ENCODE results near the gene XXYLT1.
"Not testable (repeated sequence)": the region's sequence is repeated elsewhere in the genome, so short reads cannot be mapped to it uniquely, and the experiment has no call there.

XXYLT1 gene

DNA sequence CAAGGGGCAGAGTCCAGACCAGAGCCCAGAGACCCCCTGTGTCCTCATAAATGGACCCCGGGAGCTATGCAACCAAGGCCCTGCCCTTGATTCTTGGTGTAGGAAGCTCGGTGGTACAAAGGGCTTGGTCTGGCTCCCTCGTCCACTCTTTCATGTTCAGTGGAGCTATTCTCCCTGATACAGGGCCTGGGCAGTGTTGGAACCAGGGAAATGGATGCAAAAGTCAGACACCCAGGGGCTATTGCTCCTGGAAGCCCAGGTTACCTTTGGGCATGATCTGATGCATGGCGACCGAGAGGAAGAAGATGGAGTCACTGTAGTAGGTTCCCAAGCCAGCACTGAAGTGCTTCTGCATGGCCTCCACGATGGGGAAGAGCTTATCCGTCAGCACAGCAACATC is 44.5 kb downstream of the XXYLT1 start:
- no peak for DNase-seq

DNA sequence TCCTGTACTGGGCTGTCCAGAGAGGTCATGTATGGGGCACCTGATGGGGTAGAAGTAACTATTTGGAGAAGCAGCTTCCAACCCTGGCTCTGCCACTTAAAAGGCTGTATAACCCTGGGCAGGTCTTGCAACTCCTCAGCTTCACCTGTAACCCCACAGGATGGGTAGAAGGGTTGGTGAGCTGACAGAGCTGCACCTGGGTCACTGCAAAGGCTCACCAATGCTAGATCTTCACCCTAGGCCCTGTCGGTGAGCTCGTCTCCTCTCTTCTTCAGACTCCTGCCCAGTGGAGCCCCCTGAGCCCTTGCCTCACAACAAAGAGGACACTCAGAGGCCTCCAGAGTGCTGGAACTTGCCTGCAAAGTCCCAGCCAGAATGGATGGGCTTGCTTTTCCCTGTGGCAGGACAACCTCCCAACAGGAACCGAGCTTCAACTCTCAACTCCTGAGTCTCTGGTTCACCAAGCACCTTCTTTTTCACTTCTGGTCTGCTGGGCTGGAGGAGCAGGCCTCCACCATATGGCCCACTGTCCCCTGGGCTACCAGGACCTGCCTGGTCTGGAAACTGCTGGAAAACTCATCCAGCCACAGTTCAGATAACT is 45.9 kb downstream of the XXYLT1 start:
- DNase-seq: no peak

GRCh38 chr3:195224156-195224979 is 46.6 kb downstream of the XXYLT1 start:
- DNase-seq: no peak

DNA sequence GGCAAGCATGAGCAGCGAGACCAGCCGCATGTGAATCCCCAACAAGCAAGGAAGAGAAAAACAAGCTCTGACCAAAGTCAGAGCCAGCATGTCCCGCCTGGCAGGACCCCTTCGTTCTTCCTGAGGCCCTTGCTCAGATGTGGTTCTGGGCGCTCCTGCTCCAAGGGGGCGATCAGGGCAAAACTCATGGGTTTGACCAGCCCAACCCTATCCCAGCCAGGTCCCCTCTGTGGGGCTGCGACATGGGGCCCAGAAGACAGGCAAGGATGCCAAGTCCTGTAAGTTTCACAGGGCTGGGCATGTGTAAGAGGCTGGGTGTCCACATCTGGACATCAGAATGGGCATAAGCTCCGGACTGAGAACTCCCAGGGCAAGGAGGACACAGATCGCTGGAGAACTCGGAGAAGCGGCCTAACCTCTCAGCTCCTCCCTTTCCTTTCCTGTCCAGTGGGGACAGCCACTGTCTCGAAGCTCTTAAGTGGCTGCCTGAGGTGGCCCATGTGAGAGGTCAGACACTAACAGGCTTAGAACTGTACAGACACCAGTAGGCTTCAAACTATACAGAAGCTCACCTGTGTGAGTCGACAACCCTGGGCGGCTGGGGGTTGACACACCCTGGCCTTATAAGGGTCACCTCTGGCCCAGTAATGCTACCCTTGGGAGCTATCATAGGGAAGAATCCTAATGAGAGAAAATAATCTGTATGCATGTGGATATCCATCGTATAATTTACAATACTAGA is 48.9 kb downstream of the XXYLT1 start:
- no peak for DNase-seq

DNA sequence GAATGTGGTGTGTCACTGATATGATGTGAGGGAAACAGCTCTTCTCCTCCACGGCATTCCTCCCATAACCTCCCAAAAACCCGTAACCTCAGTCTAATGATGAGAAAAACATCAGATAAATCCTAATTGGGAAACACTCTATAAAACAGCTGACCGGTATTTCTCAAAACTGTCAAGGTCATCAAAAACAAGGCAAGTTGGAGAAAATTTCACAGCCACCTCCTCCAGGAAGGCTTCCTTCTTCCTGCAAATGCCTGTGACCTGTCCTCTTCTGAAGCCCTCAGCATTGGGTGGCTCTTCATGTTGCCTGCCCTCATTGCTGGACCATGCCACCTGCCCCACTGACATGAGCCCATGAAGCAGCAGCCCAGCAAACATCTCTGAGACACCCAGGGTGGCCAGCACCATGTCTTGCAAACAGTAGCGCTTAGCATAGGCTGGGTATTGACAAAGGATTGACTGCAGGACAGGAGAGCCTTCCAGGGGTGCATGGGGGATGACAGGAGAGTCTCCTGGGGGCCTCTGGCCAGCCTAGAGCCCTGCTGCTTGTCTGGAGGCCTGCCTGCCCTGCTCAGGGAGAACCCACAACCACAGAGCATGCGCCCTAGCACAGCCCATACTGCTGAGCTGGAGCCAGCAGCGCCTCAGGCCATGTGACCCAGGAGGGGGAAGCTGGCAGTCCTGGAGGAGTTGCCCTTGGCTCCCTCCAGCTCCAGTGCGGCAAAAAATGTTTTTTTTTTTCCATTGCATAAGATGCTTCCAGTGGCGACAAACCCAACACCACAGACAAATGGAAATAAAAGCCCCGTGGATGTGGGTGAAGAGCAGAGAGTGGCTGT is 49.7 kb downstream of the XXYLT1 start:
- DNase-seq: no peak

DNA sequence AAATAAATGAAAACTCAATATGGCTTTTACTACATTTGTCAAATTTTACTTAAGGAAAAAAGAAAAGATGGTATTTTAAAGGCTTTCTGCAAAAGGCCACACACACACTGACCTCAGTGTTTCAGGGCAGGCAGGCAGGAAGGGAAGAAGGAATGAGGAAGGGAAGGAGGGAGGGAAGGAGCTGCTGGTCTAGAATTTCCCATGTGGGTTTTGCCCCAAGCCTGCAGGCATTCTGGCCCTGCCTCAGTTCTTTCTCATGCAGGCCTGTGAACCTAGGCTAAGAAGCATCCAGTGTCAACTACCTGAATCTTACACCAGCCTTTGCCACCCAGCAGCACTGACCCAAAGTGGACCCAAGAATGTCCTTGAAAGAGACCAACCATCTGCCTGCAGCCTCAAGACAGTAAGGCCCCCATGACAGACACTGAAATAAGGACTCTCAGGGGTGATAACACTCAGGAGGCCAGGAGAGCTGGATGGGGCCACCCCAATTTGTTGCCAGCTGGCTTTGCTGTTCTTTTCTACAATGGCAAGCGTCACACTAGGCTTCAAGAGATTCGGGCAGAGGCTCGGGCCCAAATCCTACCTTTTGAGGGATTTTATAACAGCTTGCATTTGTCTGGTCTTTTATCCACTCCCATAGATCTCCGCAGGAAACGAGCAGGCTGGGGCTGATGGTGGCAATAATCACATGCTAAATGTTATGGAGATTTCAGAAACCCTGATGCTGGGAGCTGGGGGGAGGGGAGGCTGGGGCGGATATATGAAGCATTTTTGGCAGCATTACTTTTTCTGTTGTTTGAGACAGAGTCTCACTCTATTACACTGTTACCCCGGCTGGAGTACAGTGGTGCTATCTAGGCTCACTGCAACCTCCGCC is 51.4 kb downstream of the XXYLT1 start:
- no peak for DNase-seq

DNA sequence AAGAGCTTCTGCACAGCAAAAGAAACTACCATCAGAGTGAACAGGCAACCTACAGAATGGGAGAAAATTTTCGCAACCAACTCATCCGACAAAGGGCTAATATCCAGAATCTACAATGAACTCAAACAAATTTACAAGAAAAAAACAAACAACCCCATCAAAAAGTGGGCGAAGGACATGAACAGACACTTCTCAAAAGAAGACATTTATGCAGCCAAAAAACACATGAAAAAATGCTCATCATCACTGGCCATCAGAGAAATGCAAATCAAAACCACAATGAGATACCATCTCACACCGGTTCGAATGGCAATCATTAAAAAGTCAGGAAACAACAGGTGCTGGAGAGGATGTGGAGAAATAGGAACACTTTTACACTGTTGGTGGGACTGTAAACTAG is 52.6 kb downstream of the XXYLT1 start:
- not testable (repeated sequence) for DNase-seq

GRCh38 chr3:195215576-195215975 is 55.4 kb downstream of the XXYLT1 start:
- DNase-seq: not testable (repeated sequence)

GRCh38 chr3:195214381-195214780 is 56.6 kb downstream of the XXYLT1 start:
- no peak for DNase-seq

- no peak for DNase-seq
These were observed 57.2 kb downstream of the XXYLT1 start for GRCh38 chr3:195213639-195214315.

DNA sequence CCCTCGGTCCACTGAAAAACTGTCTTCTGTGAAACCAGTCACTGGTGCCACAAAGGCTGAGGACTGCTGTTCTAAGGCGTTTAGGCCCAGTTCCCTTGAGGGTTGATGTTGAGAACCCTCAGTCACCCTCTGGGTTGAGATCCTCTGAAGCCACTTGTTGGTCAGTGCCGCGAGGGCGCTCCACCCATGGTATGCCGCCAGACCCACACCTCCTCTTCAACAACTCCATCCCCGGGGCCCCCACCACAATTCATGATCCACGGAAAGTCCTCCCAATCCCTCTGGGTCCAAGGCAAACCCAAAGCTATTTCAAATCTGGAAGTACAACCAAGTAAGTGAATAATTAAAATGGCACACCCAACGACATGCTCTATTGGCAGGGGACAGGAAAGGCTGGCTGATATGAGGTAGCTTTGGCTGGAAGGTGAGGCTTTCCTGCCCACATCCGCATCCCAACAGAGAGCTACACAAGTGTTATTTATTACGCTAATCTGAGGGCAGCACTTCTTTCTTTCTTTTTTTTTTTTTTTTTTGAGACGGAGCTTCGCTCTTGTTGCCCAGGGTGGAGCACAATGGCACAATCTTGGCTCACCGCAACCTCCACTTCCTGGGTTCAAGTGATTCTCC is 58.1 kb downstream of the XXYLT1 start:
- no peak for DNase-seq

GRCh38 chr3:195212033-195212748 is 58.8 kb downstream of the XXYLT1 start:
- DNase-seq: no peak

DNA sequence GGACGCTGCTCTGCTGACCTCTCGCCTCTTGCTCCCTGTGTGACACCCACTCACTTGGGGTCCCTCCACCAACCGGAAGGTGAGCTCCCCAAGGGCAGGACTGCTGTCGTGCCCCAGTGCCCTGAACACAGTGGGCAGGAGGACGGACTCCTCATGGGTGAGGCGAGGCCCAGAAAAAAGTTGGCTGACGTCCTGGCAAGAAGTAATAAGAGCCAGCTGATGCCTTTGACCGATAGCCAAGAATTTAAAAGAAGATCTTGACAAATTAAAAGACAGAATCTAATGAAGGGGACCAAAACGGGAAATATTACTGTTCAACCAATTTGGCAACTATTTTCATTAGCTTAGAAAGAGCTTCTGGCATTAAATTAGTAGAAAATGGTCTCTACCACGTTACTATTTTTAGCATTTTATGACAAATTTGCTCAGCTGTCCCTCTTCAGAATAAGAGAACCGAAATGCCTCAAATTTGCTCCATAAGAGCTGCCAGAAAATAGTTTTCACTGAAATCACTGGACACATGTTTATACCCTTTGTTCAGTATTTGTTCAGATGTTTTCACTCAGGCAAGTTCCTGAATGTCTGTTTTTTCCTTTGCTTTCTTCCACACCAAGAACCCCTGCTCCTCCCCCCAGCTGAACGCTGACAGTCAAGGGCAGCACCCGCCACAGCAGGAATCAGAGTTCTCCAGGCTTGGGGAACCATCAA is 60.5 kb downstream of the XXYLT1 start:
- no peak for DNase-seq

GRCh38 chr3:195209847-195210265 is 61.1 kb downstream of the XXYLT1 start:
- no peak for DNase-seq

- no peak for DNase-seq
These were observed 61.7 kb downstream of the XXYLT1 start for GRCh38 chr3:195209083-195209846.

GRCh38 chr3:195208631-195209030 is 62.3 kb downstream of the XXYLT1 start:
- DNase-seq: no peak

GRCh38 chr3:195208183-195208582 is 62.8 kb downstream of the XXYLT1 start:
- no peak for DNase-seq

- no peak for DNase-seq
These were observed 63.2 kb downstream of the XXYLT1 start for GRCh38 chr3:195207731-195208130.

GRCh38 chr3:195207056-195207455 is 63.9 kb downstream of the XXYLT1 start:
- DNase-seq: no peak
